CD4-positive, alpha-beta T cell (primary cell): Measurements from ENCODE around the gene AP2B1. TPM values are rescaled to one million over a fixed set of nuclear protein-coding genes. Genes with fewer than 3 reads are reported as not detected.

Experiments
- ATAC-seq: fragments of 200-7000 bp; cut with Tn5 transposase; one replicate; pipeline ENCODE4 v1.10.0; 2022; ENCODE audit warnings: mild to moderate bottlenecking; ENCODE audit not compliant: poor library complexity
- CTCF ChIA-PET: fragments of 350-600 bp; sonication (Branson Sonifier 250); formaldehyde crosslinking; loops from one replicate; lab custom pipeline; 2021; ENCODE audit warnings: antibody characterized with exemption, inconsistent platforms; lab: Charles Lee
- POLR2A ChIA-PET: fragments of 350-600 bp; sonication (Branson Sonifier 250); formaldehyde crosslinking; loops from one replicate; lab custom pipeline; 2021; ENCODE audit warnings: antibody characterized with exemption, inconsistent platforms; lab: Charles Lee
- DNase-seq, 14 experiments: peaks; one replicate each; pipeline ENCODE4 v3.0.0-alpha.2; 2013 to 2020; ENCODE audit warnings: mixed read lengths in 2 of 14
- H3K27ac ChIP-seq, 2 donors: one replicate each; pipeline versions ENCODE4 v1.5.1 to v1.7.0; 2013; ENCODE audit warnings: low read length in 2 of 2, low read depth in 1 of 2, mild to moderate bottlenecking in 1 of 2
- H3K27me3 ChIP-seq, 2 experiments: 1 replicate in 1 of 2; 2 replicates in 1 of 2; pipeline versions ENCODE4 v1.6.1 to v1.7.0; 2013; ENCODE audit warnings: low read length in 2 of 2, control low read depth in 1 of 2, mild to moderate bottlenecking in 1 of 2, moderate library complexity in 1 of 2; ENCODE audit not compliant: insufficient read depth in 2 of 2, control insufficient read depth in 1 of 2
- H3K36me3 ChIP-seq: one replicate; pipeline ENCODE4 v1.6.1; 2013; ENCODE audit warnings: low read length, control low read depth; ENCODE audit not compliant: insufficient read depth
- H3K4me1 ChIP-seq: one replicate; pipeline ENCODE4 v1.6.1; 2013; ENCODE audit warnings: low read length, control low read depth; ENCODE audit not compliant: insufficient read depth
- H3K4me3 ChIP-seq: one replicate; pipeline ENCODE4 v1.5.1; 2013; ENCODE audit warnings: mild to moderate bottlenecking, low read length, moderate library complexity
- H3K9me3 ChIP-seq, 2 experiments: 1 replicate in 1 of 2; 2 replicates in 1 of 2; pipeline versions ENCODE4 v1.6.1 to v1.7.0; 2013; ENCODE audit warnings: low read length in 2 of 2, mild to moderate bottlenecking in 2 of 2, control low read depth in 1 of 2, moderate library complexity in 1 of 2; ENCODE audit not compliant: control insufficient read depth in 1 of 2, insufficient read depth in 1 of 2
- H3K27ac Mint-ChIP-seq: one replicate; pipeline ENCODE4 v1.8.0; 2020; ENCODE audit warnings: mixed read lengths
- H3K27me3 Mint-ChIP-seq: one replicate; pipeline ENCODE4 v1.8.0; 2021; ENCODE audit warnings: mixed read lengths
- H3K36me3 Mint-ChIP-seq: one replicate; pipeline ENCODE4 v1.8.0; 2021; ENCODE audit warnings: low read depth, mixed read lengths
- H3K4me1 Mint-ChIP-seq: one replicate; pipeline ENCODE4 v1.8.0; 2021; ENCODE audit warnings: low read depth, mixed read lengths
- H3K4me3 Mint-ChIP-seq: one replicate; pipeline ENCODE4 v1.8.0; 2020; ENCODE audit warnings: mild to moderate bottlenecking, mixed read lengths
- H3K9me3 Mint-ChIP-seq: one replicate; pipeline ENCODE4 v1.8.0; 2020; ENCODE audit warnings: mixed read lengths
- CTCF ChIP-seq: fragments of 200-600 bp; IDR thresholded peaks from one replicate; pipeline ENCODE4 v1.8.0; 2022; ENCODE audit warnings: antibody characterized with exemption, mild to moderate bottlenecking
- intact Hi-C, 2 experiments: fragments of 100-400 bp; cut with DNase I in 1 of 2; cut with micrococcal nuclease in 1 of 2; formaldehyde crosslinking; loops; one replicate each; pipeline versions ENCODE4 v1.15.1 to v1.9.0; 2023 to 2025; cut with DNase I, micrococcal nuclease
- total RNA-seq, 174 experiments: library from RNA in 2 of 174; stranded (reverse) in 2 of 174; gene quantifications; one replicate each; pipeline ENCODE4 v1.2.3 and lab custom pipeline; 2021 to 2026

AP2B1 gene
- total RNA-seq, 2 experiments from 2014 or later: 67.0 to 69.2 TPM

DNA sequence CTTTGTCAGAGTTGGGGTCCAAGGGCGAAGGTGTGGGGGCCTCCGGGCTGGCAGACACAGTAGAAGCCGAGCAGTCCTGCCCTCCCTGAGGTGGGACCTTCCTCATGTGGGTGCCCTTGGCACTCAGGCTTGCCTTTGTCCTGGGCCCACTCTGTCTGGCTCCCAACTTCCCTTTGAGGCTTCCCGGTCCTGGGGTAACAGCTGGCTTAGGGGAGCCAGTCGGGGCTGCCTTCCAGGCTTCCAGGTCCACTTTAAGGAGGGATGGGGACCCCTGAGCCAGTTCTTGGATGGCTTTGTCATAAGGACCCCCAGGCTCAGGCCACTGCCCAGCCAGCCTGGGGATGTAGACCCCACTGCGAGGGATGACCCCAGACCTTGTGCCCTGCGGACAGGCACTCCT is 158.1 kb downstream of the AP2B1 start:
- Mint-ChIP-seq H3K36me3 (no peaks in the 10 kb centered on the region), H3K4me1 (no peaks in the 10 kb centered on the region), H3K9me3 (no peaks in the 10 kb centered on the region), H3K4me3 (no peak overlapping the region), H3K27me3 (peaks cover 62% of the 10 kb centered on the region), H3K27ac (no peak overlapping the region)
- DNase-seq (no peak), ATAC-seq (no peak)
- Histone ChIP-seq H3K4me1 (peaks cover 22% of the 10 kb centered on the region), H3K27me3 (peaks cover 44 to 53% of the 10 kb centered on the region in 2 experiments), H3K9me3 (peaks cover 0 to 19% of the 10 kb centered on the region in 2 experiments), H3K36me3 (no peaks in the 10 kb centered on the region), H3K4me3 (no peak overlapping the region), H3K27ac (no peak overlapping the region)
- intact Hi-C loops: loop anchor here (5.0 to 10.0 kb wide), 6 partner anchors 188 to 1203 kb away; partner anchors contain the start of genes SLFN12L (in 1 of the 2) and SLFN5 (in 1 of the 2)
- no peak for TF ChIP-seq CTCF
- CTCF ChIA-PET: interaction anchor here (1.2 kb wide), 1 partner anchor 19 kb away, joined by 3 read pairs; no protein-coding TSS in a partner anchor
- POLR2A ChIA-PET: interaction anchor here (0.6 kb wide), 1 partner anchor 622 kb away, joined by 3 read pairs; no protein-coding TSS in a partner anchor

DNA sequence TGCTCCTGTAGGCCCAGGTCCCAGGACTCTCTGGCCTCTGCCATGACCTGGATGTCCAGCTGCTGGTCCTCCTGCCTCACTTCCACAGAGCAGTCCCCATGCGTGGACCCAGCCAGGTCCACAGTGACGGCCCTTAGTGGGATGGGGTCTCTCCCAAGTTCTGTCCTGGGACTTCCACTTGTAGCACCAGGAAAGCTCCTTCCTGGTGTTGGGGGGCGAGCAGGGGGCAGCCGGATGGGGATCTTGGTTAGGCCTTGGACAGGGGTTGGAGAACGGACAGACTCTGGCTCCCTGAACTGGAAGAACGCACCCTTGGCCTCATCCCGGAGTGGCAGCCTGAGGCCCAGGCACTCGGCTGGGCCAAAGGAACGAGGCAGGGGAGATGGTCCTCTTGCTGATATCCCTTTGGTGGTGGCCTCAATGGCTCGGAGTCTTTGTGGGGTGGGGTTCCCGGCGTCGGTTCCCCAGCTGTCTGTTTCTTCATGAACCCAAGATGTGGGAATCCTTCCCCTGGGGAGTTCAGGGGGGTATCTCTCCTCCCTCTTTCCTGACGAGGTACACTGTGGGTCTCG is 158.7 kb downstream of the AP2B1 start:
- no peak overlapping the region for H3K4me3 Mint-ChIP-seq
- peaks cover 65% of the 10 kb centered on the region for H3K27me3 Mint-ChIP-seq
- POLR2A ChIA-PET: no interaction called here
- TF ChIP-seq CTCF: no peak
- CTCF ChIA-PET: interaction anchor here (1.2 kb wide), 1 partner anchor 18 kb away, joined by 3 read pairs; no protein-coding TSS in a partner anchor
- H3K27ac Mint-ChIP-seq: no peak overlapping the region
- Histone ChIP-seq H3K27ac (no peak overlapping the region), H3K36me3 (no peaks in the 10 kb centered on the region), H3K27me3 (peaks cover 48 to 53% of the 10 kb centered on the region in 2 experiments), H3K4me3 (no peak overlapping the region), H3K9me3 (peaks cover 0 to 16% of the 10 kb centered on the region in 2 experiments), H3K4me1 (peaks cover 24% of the 10 kb centered on the region)
- DNase-seq: no peak
- no peak for ATAC-seq
- no peaks in the 10 kb centered on the region for H3K9me3 Mint-ChIP-seq
- peaks cover 4% of the 10 kb centered on the region for H3K4me1 Mint-ChIP-seq
- no peaks in the 10 kb centered on the region for H3K36me3 Mint-ChIP-seq
- intact Hi-C loops: loop anchor here (5.0 to 10.0 kb wide), 6 partner anchors 189 to 1204 kb away; partner anchors contain the start of genes SLFN12L (in 1 of the 2) and SLFN5 (in 1 of the 2)

DNA sequence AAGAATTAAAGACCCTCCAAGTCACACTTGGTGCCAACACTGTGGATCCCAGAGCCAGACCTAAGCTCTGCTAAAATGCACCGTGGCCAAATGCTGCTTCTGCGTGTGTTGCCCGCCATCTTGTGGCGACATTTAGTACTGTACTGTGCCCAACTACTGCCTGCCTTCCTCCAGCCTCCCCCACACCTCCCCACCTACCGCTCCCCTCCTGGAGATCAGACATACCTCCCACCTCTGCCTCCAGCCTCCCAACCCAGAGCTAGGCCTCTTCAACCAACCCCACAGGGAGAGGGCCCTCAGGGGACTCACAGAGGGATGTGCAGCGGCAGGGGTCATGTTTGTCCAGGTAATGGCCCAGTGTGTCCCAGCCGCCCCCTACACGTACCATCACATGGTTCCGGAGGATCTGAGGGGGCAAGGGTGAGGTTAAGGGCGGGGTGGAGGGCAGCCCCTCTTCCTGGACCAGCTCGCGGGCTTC is 160.5 kb downstream of the AP2B1 start:
- H3K27ac Mint-ChIP-seq: no peak overlapping the region
- H3K4me3 Mint-ChIP-seq: no peak overlapping the region
- ChIA-PET POLR2A (interaction anchor here (0.6 to 1.3 kb wide), 7 partner anchors 17 to 1238 kb away, joined by 3 to 9 read pairs (median 3); partner anchors contain the start of genes PEX12 and TAF15), CTCF (interaction anchor here (0.6 to 1.8 kb wide), 27 partner anchors 10 to 1331 kb away, joined by 3 to 19 read pairs (median 3); partner anchors contain the start of genes RASL10B and TAF15)
- intact Hi-C loops: loop anchor here (1.0 to 10.0 kb wide), 9 partner anchors 134 to 1327 kb away; partner anchors contain the start of genes SLFN12L (in 1 of the 2) and SLFN5 (in 1 of the 2)
- H3K27ac ChIP-seq: no peak overlapping the region
- TF ChIP-seq CTCF: peak; percentile 80
- no peak overlapping the region for H3K4me3 ChIP-seq
- peak; percentile 68 to 89 (median 76) for DNase-seq
- no peaks in the 10 kb centered on the region for H3K36me3 Mint-ChIP-seq
- H3K4me1 ChIP-seq: peaks cover 16% of the 10 kb centered on the region
- H3K9me3 ChIP-seq: peaks cover 0 to 13% of the 10 kb centered on the region in 2 experiments
- peaks cover 64% of the 10 kb centered on the region for H3K27me3 Mint-ChIP-seq
- peak; percentile 99 for ATAC-seq
- peaks cover 4% of the 10 kb centered on the region for H3K4me1 Mint-ChIP-seq
- no peaks in the 10 kb centered on the region for H3K36me3 ChIP-seq
- H3K9me3 Mint-ChIP-seq: no peaks in the 10 kb centered on the region
- peaks cover 38 to 50% of the 10 kb centered on the region in 2 experiments for H3K27me3 ChIP-seq
